PC-9 (cell line): ENCODE data around the gene RER1. TPM values are rescaled to one million over a fixed set of nuclear protein-coding genes. Genes with fewer than 3 reads are reported as not detected.

ENCODE experiments used
- BruUV-seq: library from RNA; stranded (reverse); fragments of 400-500 nt; replicated peaks from 2 replicates; lab custom pipeline; 2021; lab: Mats Ljungman, UMichigan
- CTCF ChIA-PET: fragments of 300-600 bp; sonication (Branson Sonifier 250); formaldehyde crosslinking; loops from one replicate; lab custom pipeline; 2022; ENCODE audit warnings: antibody characterized with exemption; lab: Charles Lee
- POLR2A ChIA-PET: fragments of 300-600 bp; sonication (Branson Sonifier 250); formaldehyde crosslinking; loops from one replicate; lab custom pipeline; 2022; ENCODE audit warnings: antibody characterized with exemption; ENCODE audit not compliant: unreplicated experiment; lab: Charles Lee
- DNase-seq, 2 experiments: peaks; one replicate each; pipeline versions ENCODE4 v3.0.0 to v3.0.0-alpha.2; 2015 to 2022; ENCODE audit warnings: mixed read lengths in 1 of 2
- H2AFZ ChIP-seq: fragments of 200-600 bp; sonication (generic); 2 replicates; pipeline ENCODE4 v1.8.1; 2017; ENCODE audit warnings: antibody characterized with exemption
- H3F3A ChIP-seq: fragments of 200-600 bp; sonication (generic); 2 replicates; pipeline ENCODE4 v1.8.1; 2017; ENCODE audit warnings: antibody characterized with exemption, mild to moderate bottlenecking, low read depth; ENCODE audit not compliant: insufficient read depth
- H3K27ac ChIP-seq: fragments of 200-600 bp; sonication (generic); 2 replicates; pipeline ENCODE4 v1.6.1; 2016; ENCODE audit warnings: mixed run types
- H3K27me3 ChIP-seq: fragments of 200-600 bp; sonication (generic); 2 replicates; pipeline ENCODE4 v1.6.1; 2016; ENCODE audit warnings: low read depth, mixed run types; ENCODE audit not compliant: insufficient read depth
- H3K36me3 ChIP-seq: fragments of 200-600 bp; sonication (generic); 2 replicates; pipeline ENCODE4 v1.6.1; 2016; ENCODE audit warnings: low read depth, mixed run types
- H3K4me1 ChIP-seq: fragments of 200-600 bp; sonication (generic); replicated peaks from 2 replicates; pipeline ENCODE4 v1.6.1; 2016; ENCODE audit warnings: mixed run types; ENCODE audit not compliant: insufficient read depth
- H3K4me2 ChIP-seq: fragments of 200-600 bp; sonication (generic); 2 replicates; pipeline ENCODE4 v1.6.1; 2017; ENCODE audit warnings: mixed run types
- H3K4me3 ChIP-seq: fragments of 200-600 bp; sonication (generic); 2 replicates; pipeline ENCODE4 v1.6.1; 2016; ENCODE audit warnings: mixed run types
- H3K79me2 ChIP-seq: fragments of 200-600 bp; sonication (generic); 2 replicates; pipeline ENCODE4 v1.6.1; 2017; ENCODE audit warnings: low read depth, mixed run types
- H3K9me2 ChIP-seq: fragments of 200-600 bp; sonication (generic); 2 replicates; pipeline ENCODE4 v1.8.1; 2017; ENCODE audit warnings: mild to moderate bottlenecking; ENCODE audit not compliant: insufficient read depth
- H3K9me3 ChIP-seq: fragments of 200-600 bp; sonication (generic); 2 replicates; pipeline ENCODE4 v1.8.1; 2016; ENCODE audit warnings: low read depth; ENCODE audit not compliant: insufficient read depth
- H4K20me1 ChIP-seq: fragments of 200-600 bp; sonication (generic); 2 replicates; pipeline ENCODE4 v1.8.1; 2017; ENCODE audit not compliant: insufficient read depth
- EZH2 ChIP-seq: fragments of 200-600 bp; sonication (generic); IDR thresholded peaks from 2 replicates; pipeline ENCODE4 v1.8.0; 2017; ENCODE audit warnings: antibody characterized with exemption, low read depth
- intact Hi-C: fragments of 100-400 bp; cut with micrococcal nuclease; formaldehyde crosslinking; loops from one replicate; pipeline ENCODE4 v1.10.0; 2022; ENCODE audit not compliant: unreplicated experiment
- total RNA-seq: library from RNA; stranded (reverse); gene quantifications from 2 replicates; pipeline ENCODE4 v1.2.3, GENCODE V29; 2021
- TF ChIP-seq, protein P1 (sequence below): fragments of 200-600 bp; sonication (generic); conservative IDR thresholded peaks from 2 replicates; pipeline ENCODE4 v1.6.1; 2017; ENCODE audit warnings: mixed run types, antibody characterized with exemption, mild to moderate bottlenecking, moderate library complexity

The RER1 gene
- total RNA-seq, 1 experiment from 2014 or later = 131 TPM

DNA sequence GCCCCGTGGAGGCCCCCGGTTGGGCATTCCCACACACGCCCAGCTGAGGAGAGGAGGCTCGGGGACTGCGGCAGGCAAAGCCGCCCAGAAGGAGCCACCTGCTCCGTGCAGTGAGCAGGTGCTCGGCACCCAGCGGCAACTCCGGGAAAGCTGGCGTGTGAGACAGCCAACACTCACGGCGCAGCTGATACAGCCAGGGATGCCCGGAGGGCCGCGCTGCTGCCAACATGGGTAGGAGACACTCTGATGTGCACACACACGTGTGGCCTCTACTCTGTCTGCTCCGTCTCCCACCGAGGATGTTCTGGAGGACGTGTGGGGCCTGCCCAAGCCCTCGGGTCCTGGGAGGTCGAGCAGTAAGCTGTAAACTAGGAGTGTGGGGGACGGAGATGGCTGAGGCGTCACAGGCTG, 13.2 kb upstream of the RER1 start:
- no peak overlapping the region for H3K4me3 ChIP-seq
- intact Hi-C loops = no loop called here
- CTCF ChIA-PET = no interaction called here

DNA sequence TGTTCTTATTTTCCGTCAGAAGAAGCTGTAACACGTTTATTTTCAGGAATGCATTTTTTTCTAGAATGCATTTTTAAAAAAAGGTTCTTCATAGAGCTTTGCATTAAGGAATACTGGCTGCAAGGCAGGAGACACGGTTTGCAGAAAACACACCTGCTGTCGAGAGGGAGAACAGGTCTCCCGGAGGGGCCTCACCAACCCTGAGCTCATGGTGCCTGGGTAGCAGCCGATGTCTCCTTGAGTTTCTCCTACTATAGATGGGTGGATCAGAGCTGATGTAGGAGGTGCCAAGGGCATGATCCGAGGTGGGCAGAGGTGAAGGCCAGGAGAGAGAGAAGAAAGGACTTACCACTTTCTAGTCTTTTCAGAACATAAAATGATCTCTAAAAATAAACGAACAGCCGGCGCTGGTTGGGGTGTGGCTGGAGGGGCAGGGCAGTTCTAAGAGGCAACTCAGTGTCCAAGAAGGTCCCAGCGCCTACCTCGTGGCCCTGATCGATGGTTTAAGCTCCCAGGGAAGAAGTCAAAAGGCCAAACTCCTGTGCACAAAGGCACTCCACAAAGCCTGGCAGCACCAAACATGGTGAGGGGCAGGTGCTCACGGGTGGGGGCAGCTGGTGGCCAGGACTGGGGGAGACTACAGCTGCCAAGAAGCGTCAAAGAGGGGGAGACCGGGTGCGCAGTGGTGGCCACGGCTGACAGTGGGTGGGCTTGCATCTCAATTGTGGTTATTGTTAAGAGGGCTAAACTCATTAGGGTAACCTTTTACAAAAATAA, 12.5 kb upstream of the RER1 start:
- H3K4me3 ChIP-seq = no peak overlapping the region
- BruUV-seq = no TSS peak
- H3K4me2 ChIP-seq = no peak overlapping the region
- ChIA-PET POLR2A (no interaction called here), CTCF (no interaction called here)
- no peaks in the 10 kb centered on the region for H3K9me2 ChIP-seq
- H2AFZ ChIP-seq = no peak overlapping the region
- H3K27ac ChIP-seq = no peak overlapping the region
- H3K9me3 ChIP-seq = no peaks in the 10 kb centered on the region
- no peak for TF ChIP-seq EZH2
- TF ChIP-seq, protein P1, sequence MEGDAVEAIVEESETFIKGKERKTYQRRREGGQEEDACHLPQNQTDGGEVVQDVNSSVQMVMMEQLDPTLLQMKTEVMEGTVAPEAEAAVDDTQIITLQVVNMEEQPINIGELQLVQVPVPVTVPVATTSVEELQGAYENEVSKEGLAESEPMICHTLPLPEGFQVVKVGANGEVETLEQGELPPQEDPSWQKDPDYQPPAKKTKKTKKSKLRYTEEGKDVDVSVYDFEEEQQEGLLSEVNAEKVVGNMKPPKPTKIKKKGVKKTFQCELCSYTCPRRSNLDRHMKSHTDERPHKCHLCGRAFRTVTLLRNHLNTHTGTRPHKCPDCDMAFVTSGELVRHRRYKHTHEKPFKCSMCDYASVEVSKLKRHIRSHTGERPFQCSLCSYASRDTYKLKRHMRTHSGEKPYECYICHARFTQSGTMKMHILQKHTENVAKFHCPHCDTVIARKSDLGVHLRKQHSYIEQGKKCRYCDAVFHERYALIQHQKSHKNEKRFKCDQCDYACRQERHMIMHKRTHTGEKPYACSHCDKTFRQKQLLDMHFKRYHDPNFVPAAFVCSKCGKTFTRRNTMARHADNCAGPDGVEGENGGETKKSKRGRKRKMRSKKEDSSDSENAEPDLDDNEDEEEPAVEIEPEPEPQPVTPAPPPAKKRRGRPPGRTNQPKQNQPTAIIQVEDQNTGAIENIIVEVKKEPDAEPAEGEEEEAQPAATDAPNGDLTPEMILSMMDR = no peak
- no peaks in the 10 kb centered on the region for H3K79me2 ChIP-seq
- no peak for DNase-seq
- intact Hi-C loops = no loop called here
- no peaks in the 10 kb centered on the region for H3K4me1 ChIP-seq
- H4K20me1 ChIP-seq = 0 out of 2 replicates have a peak, but pooled peaks cover 5% of the 10 kb centered on the region
- no peaks in the 10 kb centered on the region for H3K27me3 ChIP-seq
- no peaks in the 10 kb centered on the region for H3K36me3 ChIP-seq
- H3F3A ChIP-seq = no peaks in the 10 kb centered on the region

More for the DNA sequence above, 13.2 kb upstream of the RER1 start:
- POLR2A ChIA-PET = no interaction called here
- BruUV-seq = no TSS peak
- TF ChIP-seq, protein P1 = no peak
- no peak for TF ChIP-seq EZH2
- Histone ChIP-seq H3K36me3 (no peaks in the 10 kb centered on the region), H3K4me1 (no peaks in the 10 kb centered on the region), H2AFZ (no peak overlapping the region), H3K9me2 (no peaks in the 10 kb centered on the region), H3F3A (no peaks in the 10 kb centered on the region), H3K9me3 (no peaks in the 10 kb centered on the region), H4K20me1 (0 out of 2 replicates have a peak, but pooled peaks cover 5% of the 10 kb centered on the region), H3K27ac (no peak overlapping the region), H3K79me2 (no peaks in the 10 kb centered on the region), H3K4me2 (no peak overlapping the region), H3K27me3 (no peaks in the 10 kb centered on the region)
- DNase-seq = no peak

DNA sequence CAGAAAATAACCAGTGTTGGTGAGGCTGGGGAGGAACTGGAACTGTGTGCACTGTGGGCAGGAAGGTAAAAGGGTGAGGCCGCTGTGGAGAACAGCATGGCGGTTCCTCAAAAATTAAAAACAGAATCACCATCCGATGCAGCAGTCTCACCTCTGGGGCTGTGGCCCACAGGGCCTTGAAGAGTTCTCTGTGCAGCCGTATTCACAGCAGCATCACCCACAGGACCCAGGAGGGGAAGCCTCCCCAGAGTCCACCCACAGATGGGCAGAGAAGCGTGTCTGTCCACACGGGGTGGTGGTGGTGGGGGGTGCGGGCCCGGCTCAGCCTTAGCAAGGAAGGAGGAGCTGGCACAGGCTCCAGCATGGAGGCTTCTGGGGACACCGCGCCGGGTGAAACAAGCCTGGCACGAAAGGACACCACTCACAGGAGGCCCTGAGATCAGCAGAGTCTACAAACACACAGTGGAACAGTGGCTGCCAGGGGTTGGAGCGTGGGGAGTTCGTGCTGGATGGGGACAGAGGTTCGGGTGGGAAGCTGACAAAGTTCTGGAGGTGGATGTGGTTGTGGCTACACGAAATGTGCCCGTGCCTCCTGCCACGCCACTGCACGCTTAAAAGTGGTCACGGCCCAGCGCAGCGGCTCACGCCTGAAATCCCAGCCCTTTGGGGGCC, 11.8 kb upstream of the RER1 start:
- H3K79me2 ChIP-seq = no peaks in the 10 kb centered on the region
- 0 out of 2 replicates have a peak, but pooled peaks cover 5% of the 10 kb centered on the region for H4K20me1 ChIP-seq
- no peak for DNase-seq
- no peaks in the 10 kb centered on the region for H3K27me3 ChIP-seq
- no peak overlapping the region for H2AFZ ChIP-seq
- H3K4me1 ChIP-seq = no peaks in the 10 kb centered on the region
- CTCF ChIA-PET = no interaction called here
- no peaks in the 10 kb centered on the region for H3F3A ChIP-seq
- H3K4me3 ChIP-seq = no peak overlapping the region
- H3K27ac ChIP-seq = no peak overlapping the region
- H3K9me3 ChIP-seq = no peaks in the 10 kb centered on the region
- no TSS peak for BruUV-seq
- no peak overlapping the region for H3K4me2 ChIP-seq
- no peaks in the 10 kb centered on the region for H3K36me3 ChIP-seq
- POLR2A ChIA-PET = no interaction called here
- TF ChIP-seq, protein P1 = no peak
- TF ChIP-seq EZH2 = no peak
- intact Hi-C loops = no loop called here
- no peaks in the 10 kb centered on the region for H3K9me2 ChIP-seq
